Muscle layer of colon (tissue), 2 donors: ENCODE measurements around the gene GOLGA6L2.

Experiments
- H3K27ac ChIP-seq: one replicate; pipeline ENCODE4 v1.7.0; 2013; ENCODE audit warnings: low read depth, mild to moderate bottlenecking, low read length, moderate library complexity
- H3K27me3 ChIP-seq, 2 donors: one replicate each; pipeline ENCODE4 v1.7.0; 2013; ENCODE audit warnings: low read length in 2 of 2, mild to moderate bottlenecking in 2 of 2; ENCODE audit not compliant: insufficient read depth in 2 of 2, control insufficient read depth in 1 of 2
- H3K36me3 ChIP-seq: one replicate; pipeline ENCODE4 v1.7.0; 2013; ENCODE audit warnings: mild to moderate bottlenecking, low read length; ENCODE audit not compliant: insufficient read depth
- H3K4me1 ChIP-seq: one replicate; pipeline ENCODE4 v1.7.0; 2013; ENCODE audit warnings: mild to moderate bottlenecking, low read length; ENCODE audit not compliant: insufficient read depth
- H3K4me3 ChIP-seq, 2 donors: one replicate each; pipeline ENCODE4 v1.7.0; 2013; ENCODE audit warnings: low read length in 2 of 2, low read depth in 1 of 2, mild to moderate bottlenecking in 1 of 2, moderate library complexity in 1 of 2
- H3K9ac ChIP-seq: one replicate; pipeline ENCODE4 v1.7.0; 2013; ENCODE audit warnings: low read length
- H3K9me3 ChIP-seq: one replicate; pipeline ENCODE4 v1.7.0; 2013; ENCODE audit warnings: mild to moderate bottlenecking, low read length
- donor health status: abdominal sarcoma.
- donor health status: Adenocarcinoma of cecum.

Gene GOLGA6L2

GRCh38 chr15:23447107-23447500 lies at the start of gene GOLGA6L2:
Gene GOLGA6L2, minus strand, starts transcription at chr15:23447243. Its CDS starts 62 bp downstream, at chr15:23447181.
- Histone ChIP-seq H3K36me3 (no peaks in the 10 kb centered on the region), H3K4me1 (no peaks in the 10 kb centered on the region), H3K9me3 (no peaks in the 10 kb centered on the region), H3K9ac (no peak within 1 kb of the TSS), H3K4me3 (no peak within 1 kb of the TSS), H3K27me3 (no peaks in the 10 kb centered on the region), H3K27ac (no peak within 1 kb of the TSS)

- Histone ChIP-seq H3K27me3 (no peaks in the 10 kb centered on the region), H3K9ac (no peak overlapping the region), H3K4me1 (no peaks in the 10 kb centered on the region), H3K36me3 (no peaks in the 10 kb centered on the region), H3K27ac (no peak overlapping the region), H3K4me3 (no peak overlapping the region), H3K9me3 (no peaks in the 10 kb centered on the region)
Measured at GRCh38 chr15:23484870-23485269, 37.8 kb upstream of the GOLGA6L2 start.

- H3K4me3 ChIP-seq = no peak overlapping the region
- no peaks in the 10 kb centered on the region for H3K9me3 ChIP-seq
- no peak overlapping the region for H3K9ac ChIP-seq
- H3K4me1 ChIP-seq = no peaks in the 10 kb centered on the region
- no peaks in the 10 kb centered on the region for H3K27me3 ChIP-seq
- H3K36me3 ChIP-seq = no peaks in the 10 kb centered on the region
- no peak overlapping the region for H3K27ac ChIP-seq
Measured at GRCh38 chr15:23483821-23484299, 36.8 kb upstream of the GOLGA6L2 start.

- Histone ChIP-seq H3K9ac (no peak overlapping the region), H3K27ac (no peak overlapping the region), H3K27me3 (no peaks in the 10 kb centered on the region), H3K9me3 (no peaks in the 10 kb centered on the region), H3K4me1 (no peaks in the 10 kb centered on the region), H3K4me3 (no peak overlapping the region), H3K36me3 (no peaks in the 10 kb centered on the region)
Measured at GRCh38 chr15:23482764-23483489, 35.9 kb upstream of the GOLGA6L2 start.

- H3K4me3 ChIP-seq = no peak overlapping the region
- H3K27me3 ChIP-seq = no peaks in the 10 kb centered on the region
- H3K9me3 ChIP-seq = no peaks in the 10 kb centered on the region
- H3K36me3 ChIP-seq = no peaks in the 10 kb centered on the region
- no peak overlapping the region for H3K27ac ChIP-seq
- no peaks in the 10 kb centered on the region for H3K4me1 ChIP-seq
- no peak overlapping the region for H3K9ac ChIP-seq
Measured at GRCh38 chr15:23482228-23482627, 35.2 kb upstream of the GOLGA6L2 start.

- Histone ChIP-seq H3K9ac (no peak overlapping the region), H3K4me1 (no peaks in the 10 kb centered on the region), H3K27me3 (no peaks in the 10 kb centered on the region), H3K9me3 (no peaks in the 10 kb centered on the region), H3K36me3 (no peaks in the 10 kb centered on the region), H3K27ac (no peak overlapping the region), H3K4me3 (no peak overlapping the region)
Measured at GRCh38 chr15:23477920-23478319, 30.9 kb upstream of the GOLGA6L2 start.

- Histone ChIP-seq H3K27ac (no peak overlapping the region), H3K9ac (no peak overlapping the region), H3K4me1 (no peaks in the 10 kb centered on the region), H3K36me3 (no peaks in the 10 kb centered on the region), H3K4me3 (no peak overlapping the region), H3K27me3 (no peaks in the 10 kb centered on the region), H3K9me3 (no peaks in the 10 kb centered on the region)
Measured at GRCh38 chr15:23472678-23473077, 25.6 kb upstream of the GOLGA6L2 start.

- H3K27ac ChIP-seq = no peak overlapping the region
- H3K9me3 ChIP-seq = no peaks in the 10 kb centered on the region
- H3K27me3 ChIP-seq = no peaks in the 10 kb centered on the region
- H3K4me1 ChIP-seq = no peaks in the 10 kb centered on the region
- H3K9ac ChIP-seq = no peak overlapping the region
- H3K4me3 ChIP-seq = no peak overlapping the region
- no peaks in the 10 kb centered on the region for H3K36me3 ChIP-seq
Measured at GRCh38 chr15:23472033-23472432, 25.0 kb upstream of the GOLGA6L2 start.

GRCh38 chr15:23467110-23467600 lies 20.1 kb upstream of the GOLGA6L2 start:
- Histone ChIP-seq H3K4me3 (no peak overlapping the region), H3K27ac (no peak overlapping the region)

GRCh38 chr15:23457890-23458289 lies 10.8 kb upstream of the GOLGA6L2 start:
- no peak overlapping the region for H3K9ac ChIP-seq
- no peak overlapping the region for H3K27ac ChIP-seq
- no peaks in the 10 kb centered on the region for H3K36me3 ChIP-seq
- no peaks in the 10 kb centered on the region for H3K9me3 ChIP-seq
- H3K27me3 ChIP-seq = no peaks in the 10 kb centered on the region
- no peaks in the 10 kb centered on the region for H3K4me1 ChIP-seq
- H3K4me3 ChIP-seq = no peak overlapping the region

More at GRCh38 chr15:23467110-23467600, 20.1 kb upstream of the GOLGA6L2 start:
- Histone ChIP-seq H3K9me3 (no peaks in the 10 kb centered on the region), H3K9ac (no peak overlapping the region), H3K4me1 (no peaks in the 10 kb centered on the region), H3K27me3 (no peaks in the 10 kb centered on the region), H3K36me3 (no peaks in the 10 kb centered on the region)

- H3K9ac ChIP-seq = no peak overlapping the region
- H3K36me3 ChIP-seq = no peaks in the 10 kb centered on the region
- H3K27ac ChIP-seq = no peak overlapping the region
- H3K27me3 ChIP-seq = no peaks in the 10 kb centered on the region
- H3K4me3 ChIP-seq = no peak overlapping the region
- no peaks in the 10 kb centered on the region for H3K4me1 ChIP-seq
- H3K9me3 ChIP-seq = no peaks in the 10 kb centered on the region
Measured at GRCh38 chr15:23446215-23447106, 582 bp downstream of the GOLGA6L2 start.
